Measurements from ENCODE around the gene CASP2.
"Not testable (repeated sequence)": the region's sequence is repeated elsewhere in the genome, so short reads cannot be mapped to it uniquely, and the experiment has no call there.

CASP2 gene

DNA sequence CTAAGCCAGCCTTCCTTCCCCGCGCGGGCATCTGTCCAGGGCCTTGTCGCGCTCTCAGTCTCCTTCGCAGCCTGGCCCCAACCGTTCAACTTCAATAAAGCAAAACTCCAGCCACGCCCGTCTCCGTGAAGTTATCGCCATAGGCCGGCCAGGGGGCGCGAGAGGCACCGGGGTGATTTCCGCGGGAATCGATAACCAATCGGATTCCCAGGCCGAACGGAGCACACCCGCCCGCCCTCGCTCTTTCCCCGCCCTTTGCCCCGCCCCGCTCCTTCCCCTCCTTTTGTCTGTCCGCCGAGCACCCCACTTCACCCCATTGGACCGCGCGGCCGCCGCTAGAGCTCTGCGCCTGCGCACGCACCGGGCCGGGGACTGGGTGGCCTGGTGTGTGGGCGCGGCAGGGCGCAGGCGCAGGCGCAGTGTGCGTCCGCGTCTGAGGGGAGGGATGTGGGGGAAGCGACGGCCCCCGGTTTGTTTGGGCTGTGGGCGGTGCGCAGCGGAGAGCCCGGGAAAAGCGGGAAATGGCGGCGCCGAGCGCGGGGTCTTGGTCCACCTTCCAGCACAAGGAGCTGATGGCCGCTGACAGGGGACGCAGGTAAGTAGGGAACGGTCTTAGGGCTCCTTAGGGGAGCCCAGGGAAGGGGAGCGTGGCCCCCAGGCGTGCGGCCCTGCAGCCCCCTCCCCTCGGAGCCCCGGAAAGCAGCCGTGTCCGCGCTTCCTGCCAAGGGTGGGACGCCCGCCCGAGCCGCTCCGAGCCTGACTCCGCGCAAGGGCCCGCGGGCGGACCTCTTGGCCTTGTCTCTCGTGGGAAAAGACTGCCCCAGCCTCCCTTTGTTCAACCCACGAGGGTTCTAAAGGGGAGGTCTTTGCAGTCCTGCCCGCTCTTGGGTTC, at the start of gene CASP2:
Gene CASP2 (plus strand): TSS at position 417 of the 892 bp plus-strand sequence. CDS start 105 bp downstream, at position 522.
- peak; percentile 97 for DNase-seq

DNA sequence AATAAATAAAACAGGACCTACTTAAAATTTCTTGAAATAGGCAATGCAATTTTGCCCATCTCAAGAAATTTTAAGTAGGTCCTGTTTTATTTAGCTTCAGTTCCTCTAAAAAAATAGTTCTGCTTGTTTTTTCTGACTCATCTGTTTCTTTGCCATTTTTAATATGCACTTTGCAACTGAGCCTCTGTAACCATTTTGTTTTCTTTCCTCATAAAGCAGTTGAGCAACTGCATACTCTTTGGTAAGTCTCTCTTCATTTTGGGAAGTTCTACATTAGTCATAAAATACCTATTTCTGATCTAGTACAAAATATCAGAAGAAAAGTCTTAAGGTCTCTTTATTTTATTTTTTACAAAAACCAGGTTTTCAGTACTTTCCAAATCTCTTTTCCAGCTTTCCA, 48.3 kb upstream of the CASP2 start:
- DNase-seq = no peak

GRCh38 chr7:143240291-143241168, 47.6 kb upstream of the CASP2 start:
- peak; percentile 82 for DNase-seq

DNA sequence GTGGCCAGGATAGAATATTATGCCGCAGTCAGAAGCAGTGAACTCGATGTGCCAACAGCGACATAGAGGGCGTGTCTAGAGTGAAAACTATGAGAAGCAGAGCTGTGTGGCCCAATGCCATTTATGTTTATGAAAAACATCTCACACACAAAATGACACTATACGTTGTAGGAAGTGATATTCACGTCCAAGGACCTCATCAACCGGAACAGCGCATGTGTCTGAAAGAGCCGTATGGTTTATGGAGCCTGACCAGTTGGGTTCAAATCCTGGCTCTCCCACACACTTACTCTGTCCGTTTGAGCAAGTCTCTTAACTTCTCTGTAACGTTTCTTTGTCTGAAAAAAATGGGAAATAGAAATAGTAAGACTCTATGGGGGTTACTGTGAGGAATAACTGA, 45.8 kb upstream of the CASP2 start:
- no peak for DNase-seq

GRCh38 chr7:143243111-143243510, 45.0 kb upstream of the CASP2 start:
- no peak for DNase-seq

DNA sequence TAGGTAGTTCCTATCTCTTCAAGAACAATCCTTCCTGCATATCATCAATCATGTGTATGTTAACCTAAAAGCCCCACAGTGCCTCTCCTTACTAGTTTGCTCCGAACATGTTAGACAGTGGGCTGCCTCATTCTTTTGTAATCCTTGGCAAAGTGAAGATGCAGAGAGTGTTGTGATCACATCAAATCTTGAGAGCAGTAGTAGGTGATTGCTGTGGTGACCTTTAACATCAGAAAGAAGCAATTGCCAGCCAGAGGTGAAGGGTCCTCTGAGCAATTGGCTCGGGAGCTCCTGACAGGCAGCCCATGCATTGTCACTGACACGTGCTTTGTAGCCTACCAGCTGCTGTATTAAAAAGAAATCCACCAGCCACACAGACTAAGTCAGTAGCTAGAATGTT, 44.5 kb upstream of the CASP2 start:
- no peak for DNase-seq

DNA sequence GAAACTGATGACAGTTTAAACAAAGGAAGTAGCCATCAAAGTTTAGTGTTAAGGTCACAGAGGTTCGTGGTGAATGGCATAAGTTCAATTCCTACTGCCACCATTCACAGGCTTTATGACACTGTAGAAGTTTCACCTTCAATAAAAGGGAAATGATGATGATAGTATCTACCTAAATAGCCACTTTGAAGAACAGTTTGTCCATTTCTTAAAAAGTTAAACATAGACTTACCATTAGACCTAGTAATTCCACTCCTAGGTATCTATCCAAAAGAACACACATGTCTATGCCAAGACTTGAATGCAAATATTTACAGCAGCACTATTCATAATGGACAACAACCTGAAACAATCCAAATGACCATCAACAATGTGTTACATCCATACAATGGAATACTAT, 43.8 kb upstream of the CASP2 start:
- no peak for DNase-seq

DNA sequence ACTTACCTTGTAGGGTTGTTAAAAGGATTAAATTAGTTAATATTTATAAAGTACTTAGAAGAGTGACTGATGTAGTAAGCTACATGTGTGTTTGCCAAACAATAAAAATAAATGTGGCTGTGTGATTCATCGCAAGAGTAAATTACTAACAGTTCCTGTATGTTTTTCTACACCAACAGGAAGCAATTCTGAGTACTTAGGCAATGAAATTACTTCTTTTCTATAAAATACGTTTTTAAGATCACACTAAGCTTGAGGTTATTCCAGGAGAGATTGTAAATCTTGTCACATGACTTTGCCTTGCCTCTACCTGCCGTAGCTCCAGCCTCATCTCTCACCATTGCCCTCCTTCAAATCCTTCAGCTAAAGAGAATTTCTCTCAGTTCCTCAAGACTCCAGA, 43.0 kb upstream of the CASP2 start:
- DNase-seq = peak; percentile 22

- DNase-seq = no peak
Measured at GRCh38 chr7:143247372-143247771, 40.8 kb upstream of the CASP2 start.

DNA sequence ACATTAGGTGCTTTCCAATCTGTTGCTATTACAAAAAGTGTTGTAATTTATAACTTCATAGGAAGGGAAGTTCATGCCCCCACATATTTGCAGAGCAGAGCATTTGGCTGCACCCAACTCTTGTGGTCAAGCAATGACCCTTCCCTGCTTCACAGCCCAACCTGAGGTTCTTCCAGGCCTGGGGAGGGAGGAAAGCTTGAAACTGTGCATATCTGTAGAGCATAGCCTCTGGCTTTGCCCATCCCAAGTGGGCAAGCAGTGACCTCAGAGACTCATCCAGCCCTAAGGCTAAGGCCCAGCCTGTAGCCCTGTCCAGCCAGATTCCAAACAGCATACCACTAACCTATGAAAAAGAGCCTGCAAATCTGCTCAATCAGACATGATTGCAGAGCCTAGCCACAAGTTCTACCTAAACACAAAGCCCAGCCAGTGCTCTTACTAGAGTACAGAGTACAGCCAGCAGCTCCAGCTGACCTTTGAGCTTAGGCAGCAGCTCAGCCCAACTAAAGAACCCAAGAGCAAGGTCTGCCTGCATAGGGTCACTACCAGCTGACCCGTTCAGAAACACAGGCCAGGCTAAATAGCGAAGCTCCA, 39.3 kb upstream of the CASP2 start:
- no peak for DNase-seq

- DNase-seq = no peak
Measured at GRCh38 chr7:143250199-143250598, 38.0 kb upstream of the CASP2 start.

DNA sequence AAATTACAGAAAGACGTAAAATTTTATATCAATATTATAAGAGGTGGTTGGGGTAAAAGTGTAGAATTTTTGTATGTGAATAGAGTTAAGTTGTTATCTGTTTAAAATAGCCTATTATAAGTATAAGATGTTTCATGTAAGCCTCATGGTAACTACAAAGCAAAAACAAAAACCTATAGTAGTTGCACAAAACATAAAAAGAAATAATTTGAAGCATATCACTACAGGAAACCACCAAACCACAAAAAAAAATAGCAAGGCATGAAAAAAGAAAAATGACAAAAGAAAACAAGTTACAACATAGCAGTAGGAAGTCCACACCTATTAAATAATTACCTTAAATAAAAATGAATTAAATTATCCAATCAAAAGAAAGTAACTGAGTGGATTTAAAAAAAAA, 37.3 kb upstream of the CASP2 start:
- no peak for DNase-seq

- no peak for DNase-seq
Measured at GRCh38 chr7:143252006-143252405, 36.1 kb upstream of the CASP2 start.

DNA sequence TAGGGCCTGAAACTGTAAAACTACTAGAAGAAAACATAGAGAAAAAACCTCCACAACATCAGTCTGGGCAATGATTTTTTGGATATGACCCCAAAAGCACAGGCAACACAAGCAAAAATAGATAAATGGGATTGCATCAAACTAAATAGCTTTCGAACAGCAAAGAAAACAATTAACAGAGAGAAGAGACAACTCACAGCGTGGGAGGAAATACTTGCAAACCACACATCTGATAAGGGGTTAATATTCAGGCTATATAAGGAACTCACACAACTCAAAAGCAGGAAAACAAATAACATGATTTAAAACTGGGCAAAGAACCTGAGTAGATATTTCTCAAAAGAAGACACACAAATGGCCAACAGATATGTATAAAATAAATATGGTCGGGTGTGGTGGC, 32.6 kb upstream of the CASP2 start:
- DNase-seq = no peak

- no peak for DNase-seq
Measured at GRCh38 chr7:143256325-143256724, 31.8 kb upstream of the CASP2 start.

DNA sequence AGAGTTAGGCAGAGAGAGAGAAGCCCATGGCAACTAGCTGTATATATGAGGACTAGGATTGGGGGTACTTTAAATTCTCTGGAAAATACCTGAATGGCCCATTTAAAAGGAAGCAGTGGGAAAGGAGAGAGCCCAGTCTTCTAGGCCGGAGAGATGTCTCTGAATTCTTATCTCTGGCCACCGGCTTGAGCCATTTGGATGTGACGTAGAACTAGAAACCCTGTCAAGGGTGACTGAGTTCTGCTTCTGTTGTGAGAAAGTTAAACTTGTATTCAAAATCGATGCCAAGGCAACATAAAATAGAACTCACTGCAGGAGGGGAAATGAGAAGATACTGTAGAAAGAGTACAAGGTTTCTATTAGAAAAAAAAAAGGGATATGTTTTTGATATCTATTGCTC, 31.2 kb upstream of the CASP2 start:
- no peak for DNase-seq

GRCh38 chr7:143257501-143257900, 30.6 kb upstream of the CASP2 start:
- DNase-seq = no peak

DNA sequence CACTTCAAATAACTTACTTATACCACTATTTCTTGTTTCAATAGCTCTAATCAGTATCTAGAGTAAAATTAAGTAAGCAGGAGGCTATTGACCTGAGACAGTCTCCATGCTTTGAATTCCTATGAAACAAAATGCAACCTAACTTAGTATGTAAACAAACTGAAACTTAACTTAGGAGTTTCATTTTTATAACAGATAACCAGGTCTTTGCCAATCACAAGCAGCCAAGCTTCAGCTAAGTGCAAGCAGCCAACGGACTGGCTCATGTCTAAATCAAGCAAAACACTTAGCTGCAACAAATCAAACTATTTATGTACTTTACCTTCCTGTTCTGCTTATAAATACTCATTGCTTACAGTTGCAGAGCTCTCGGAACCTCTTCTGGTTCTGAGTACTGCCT, 29.3 kb upstream of the CASP2 start:
- DNase-seq = no peak

- DNase-seq = no peak
Measured at GRCh38 chr7:143259765-143260164, 28.4 kb upstream of the CASP2 start.

DNA sequence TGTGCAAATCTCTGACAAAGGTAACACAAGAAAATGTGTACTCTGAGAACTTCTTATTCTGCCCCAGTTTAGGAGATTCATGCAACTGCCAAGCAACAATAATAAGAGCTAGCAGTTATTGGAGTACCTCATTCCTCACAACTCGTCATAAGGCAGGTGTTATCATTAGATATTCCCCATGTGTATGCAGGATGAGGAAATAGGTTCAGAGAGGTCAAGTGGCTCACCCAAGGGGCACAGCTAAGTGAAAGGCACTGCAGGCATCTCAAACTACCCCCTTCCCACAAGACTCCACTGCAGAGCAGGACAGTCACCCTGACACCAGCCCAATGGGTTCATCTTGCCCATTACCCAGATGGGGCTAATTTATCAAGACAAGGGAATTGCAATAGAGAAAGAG, 26.2 kb upstream of the CASP2 start:
- DNase-seq = no peak

DNA sequence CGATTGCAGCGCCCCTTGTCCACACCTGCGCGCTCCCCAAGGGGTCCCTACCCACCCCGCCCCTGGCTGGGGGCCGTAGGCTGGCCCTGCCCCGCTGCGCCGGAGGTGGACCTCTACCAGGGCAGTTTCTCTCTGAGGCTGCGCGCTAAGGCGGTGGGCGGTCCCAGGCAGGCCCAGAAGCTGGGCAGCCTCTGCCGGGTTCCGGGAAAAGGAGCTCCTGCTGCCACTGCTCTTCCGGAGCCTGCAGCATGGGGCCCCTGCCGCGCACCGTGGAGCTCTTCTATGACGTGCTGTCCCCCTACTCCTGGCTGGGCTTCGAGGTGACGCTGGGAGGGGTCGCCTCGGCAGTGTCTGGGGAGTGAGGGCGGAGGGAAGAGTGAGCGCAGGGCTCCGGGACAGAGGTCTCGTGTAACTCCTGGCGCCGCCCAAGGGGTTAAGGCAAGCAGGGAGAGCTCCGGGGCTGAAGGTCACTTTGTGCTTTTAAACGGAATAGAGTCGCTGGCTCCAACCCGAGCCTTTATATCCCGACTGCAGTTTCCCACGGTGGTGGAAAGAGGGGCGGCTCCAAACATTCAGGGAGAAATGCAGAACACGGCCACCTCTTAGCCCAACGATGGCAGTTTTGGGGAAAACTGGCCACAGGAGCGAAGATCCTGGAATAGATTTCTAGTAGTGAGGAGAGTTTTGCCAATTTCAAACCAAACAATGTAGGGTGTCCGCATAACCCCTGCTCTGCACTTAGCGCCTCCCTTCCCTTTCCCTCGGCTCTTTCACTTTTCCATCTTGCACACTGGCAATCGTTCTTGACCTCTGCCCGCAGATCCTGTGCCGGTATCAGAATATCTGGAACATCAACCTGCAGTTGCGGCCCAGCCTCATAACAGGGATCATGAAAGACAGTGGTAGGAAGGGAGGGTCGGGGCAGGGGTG, 24.6 kb upstream of the CASP2 start, which contains the start of gene GSTK1:
Gene GSTK1 (plus strand): TSS at position 176 of the 930 bp plus-strand sequence. CDS start 73 bp downstream, at position 249.
- peak; percentile 68 for DNase-seq

- DNase-seq = not testable (repeated sequence)
Measured at GRCh38 chr7:143264196-143264568, 24.0 kb upstream of the CASP2 start.
